AG04450 (cell line): ENCODE measurements around the gene SP2. TPM values are rescaled to one million over a fixed set of nuclear protein-coding genes. Genes with fewer than 3 reads are reported as not detected.

Experiments
- CTCF ChIA-PET: fragments of 300-600, 350-600 bp; formaldehyde crosslinking; extraction: SDS; loops from one replicate; lab custom pipeline; 2022; ENCODE audit warnings: antibody characterized with exemption, inconsistent platforms; lab: Charles Lee
- POLR2A ChIA-PET: fragments of 350-600 bp; formaldehyde crosslinking; extraction: SDS; loops from one replicate; lab custom pipeline; 2021; ENCODE audit warnings: antibody characterized with exemption, inconsistent platforms; lab: Yijun Ruan, JAX
- DNase-seq: peaks from one replicate; pipeline ENCODE4 v3.0.0-alpha.2; 2011; ENCODE audit warnings: low read depth, low spot score
- H3K27ac ChIP-seq: one replicate; pipeline ENCODE4 v1.5.1; 2012; ENCODE audit warnings: low read depth, low read length, control low read depth
- H3K27me3 ChIP-seq: one replicate; pipeline ENCODE4 v1.6.0; 2012; ENCODE audit warnings: low read length; ENCODE audit not compliant: control insufficient read depth, insufficient read depth
- H3K4me3 ChIP-seq: 2 replicates; pipeline ENCODE4 v1.5.1; 2011; ENCODE audit warnings: mild to moderate bottlenecking, low read depth, low read length, control low read depth
- H3K9me3 ChIP-seq: 2 replicates; pipeline ENCODE4 v1.5.1; 2012; ENCODE audit warnings: low read length; ENCODE audit not compliant: control insufficient read depth, insufficient read depth
- polyA plus RNA-seq: library from polyadenylated mRNA; depleted of rRNA; stranded (reverse); fragments of >200 nt; gene quantifications from 2 replicates; pipeline ENCODE4 v1.2.3, GENCODE V29; 2011
- TF ChIP-seq, protein P1 (sequence below): IDR thresholded peaks from 2 replicates; pipeline ENCODE4 v1.5.1; 2011; ENCODE audit warnings: low read depth, low read length, control low read depth, inconsistent platforms

The SP2 gene
- polyA plus RNA-seq, 1 experiment = 2.7 TPM

DNA sequence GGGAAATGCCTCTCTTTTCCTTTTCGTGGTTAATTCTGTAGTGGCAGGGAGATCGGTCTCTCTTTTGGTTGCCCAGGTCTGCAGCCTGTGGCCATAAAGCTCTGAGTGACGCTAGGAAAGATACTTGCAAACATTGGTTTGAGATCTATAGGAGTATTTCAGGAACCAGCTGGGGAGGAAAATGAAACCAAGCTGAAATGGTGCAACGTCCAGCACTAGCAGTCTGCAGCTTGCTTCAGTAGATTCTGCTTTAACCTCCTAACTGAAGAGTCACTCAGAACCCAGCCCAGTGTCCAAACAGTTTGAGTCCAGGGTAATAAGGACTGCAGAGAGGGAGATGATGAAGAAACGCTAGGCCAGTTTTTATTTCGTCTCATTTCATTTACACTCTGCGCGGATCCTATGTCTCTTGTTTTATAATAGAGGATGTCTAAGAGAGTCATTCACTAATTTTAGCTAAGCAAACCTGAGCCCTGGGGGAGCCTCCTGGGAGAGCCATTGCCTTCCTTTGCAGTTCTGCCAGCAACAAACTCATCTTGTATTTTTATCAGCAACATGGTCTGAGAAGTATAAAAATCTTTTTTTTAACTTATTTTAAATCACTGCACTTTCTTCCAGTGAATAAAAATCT is 12.0 kb downstream of the SP2 start:
- no peaks in the 10 kb centered on the region for H3K27me3 ChIP-seq
- TF ChIP-seq, protein P1, sequence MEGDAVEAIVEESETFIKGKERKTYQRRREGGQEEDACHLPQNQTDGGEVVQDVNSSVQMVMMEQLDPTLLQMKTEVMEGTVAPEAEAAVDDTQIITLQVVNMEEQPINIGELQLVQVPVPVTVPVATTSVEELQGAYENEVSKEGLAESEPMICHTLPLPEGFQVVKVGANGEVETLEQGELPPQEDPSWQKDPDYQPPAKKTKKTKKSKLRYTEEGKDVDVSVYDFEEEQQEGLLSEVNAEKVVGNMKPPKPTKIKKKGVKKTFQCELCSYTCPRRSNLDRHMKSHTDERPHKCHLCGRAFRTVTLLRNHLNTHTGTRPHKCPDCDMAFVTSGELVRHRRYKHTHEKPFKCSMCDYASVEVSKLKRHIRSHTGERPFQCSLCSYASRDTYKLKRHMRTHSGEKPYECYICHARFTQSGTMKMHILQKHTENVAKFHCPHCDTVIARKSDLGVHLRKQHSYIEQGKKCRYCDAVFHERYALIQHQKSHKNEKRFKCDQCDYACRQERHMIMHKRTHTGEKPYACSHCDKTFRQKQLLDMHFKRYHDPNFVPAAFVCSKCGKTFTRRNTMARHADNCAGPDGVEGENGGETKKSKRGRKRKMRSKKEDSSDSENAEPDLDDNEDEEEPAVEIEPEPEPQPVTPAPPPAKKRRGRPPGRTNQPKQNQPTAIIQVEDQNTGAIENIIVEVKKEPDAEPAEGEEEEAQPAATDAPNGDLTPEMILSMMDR = no peak
- CTCF ChIA-PET = interaction anchor here (0.9 kb wide), 1 partner anchor 67 kb away, joined by 3 read pairs; no protein-coding TSS in a partner anchor
- DNase-seq = no peak
- POLR2A ChIA-PET = no interaction called here
- H3K9me3 ChIP-seq = no peaks in the 10 kb centered on the region
- no peak overlapping the region for H3K27ac ChIP-seq
- no peak overlapping the region for H3K4me3 ChIP-seq

GRCh38 chr17:47913050-47913449 is 17.0 kb downstream of the SP2 start:
- Histone ChIP-seq H3K27me3 (no peaks in the 10 kb centered on the region), H3K9me3 (no peaks in the 10 kb centered on the region), H3K27ac (no peak overlapping the region), H3K4me3 (no peak overlapping the region)
- DNase-seq = no peak
- TF ChIP-seq, protein P1 = no peak
- ChIA-PET POLR2A (no interaction called here), CTCF (no interaction called here)

GRCh38 chr17:47914306-47914948 is 18.4 kb downstream of the SP2 start:
- CTCF ChIA-PET = no interaction called here
- TF ChIP-seq, protein P1 = no peak
- no peak for DNase-seq

GRCh38 chr17:47915776-47916398 is 19.9 kb downstream of the SP2 start:
- H3K4me3 ChIP-seq = no peak overlapping the region
- CTCF ChIA-PET = no interaction called here

More at GRCh38 chr17:47914306-47914948, 18.4 kb downstream of the SP2 start:
- H3K4me3 ChIP-seq = no peak overlapping the region
- POLR2A ChIA-PET = interaction anchor here (0.6 to 0.7 kb wide), 2 partner anchors 19 to 86 kb away, joined by 3 read pairs; no protein-coding TSS in a partner anchor
- H3K9me3 ChIP-seq = no peaks in the 10 kb centered on the region
- no peak overlapping the region for H3K27ac ChIP-seq
- no peaks in the 10 kb centered on the region for H3K27me3 ChIP-seq

More at GRCh38 chr17:47915776-47916398, 19.9 kb downstream of the SP2 start:
- TF ChIP-seq, protein P1 = no peak
- Histone ChIP-seq H3K27me3 (no peaks in the 10 kb centered on the region), H3K27ac (no peak overlapping the region), H3K9me3 (no peaks in the 10 kb centered on the region)
- POLR2A ChIA-PET = no interaction called here
- no peak for DNase-seq
